Thyroid gland (tissue), 4 donors: ENCODE data around the gene GBP3. TPM values are rescaled to one million over a fixed set of nuclear protein-coding genes. Genes with fewer than 3 reads are reported as not detected.
"Not testable (repeated sequence)": the region's sequence is repeated elsewhere in the genome, so short reads cannot be mapped to it uniquely, and the experiment has no call there.

Experiments
- DNase-seq, 2 donors: peaks; one replicate each; pipeline ENCODE4 v3.0.0-alpha.2; 2019
- H3K27ac ChIP-seq, 3 donors: fragments of 200-600 bp; sonication (generic); 1 replicate in 2 of 3; 2 replicates in 1 of 3; pipeline ENCODE4 v1.5.1; 2016 to 2019; ENCODE audit warnings: mild to moderate bottlenecking in 1 of 3, moderate library complexity in 1 of 3
- H3K27me3 ChIP-seq: fragments of 200-600 bp; sonication (generic); one replicate; pipeline ENCODE4 v1.5.1; 2019
- H3K36me3 ChIP-seq, 2 donors: fragments of 200-600 bp; sonication (generic); one replicate each; pipeline ENCODE4 v1.5.1; 2016 to 2019
- H3K4me1 ChIP-seq, 2 donors: fragments of 200-600 bp; sonication (generic); one replicate each; pipeline ENCODE4 v1.5.1; 2017 to 2019
- H3K4me3 ChIP-seq, 3 donors: fragments of 200-600 bp; sonication (generic); replicated peaks in 1 of 3; 1 replicate in 2 of 3; 2 replicates in 1 of 3; pipeline ENCODE4 v1.5.1; 2016; ENCODE audit warnings: mild to moderate bottlenecking in 1 of 3
- H3K9me3 ChIP-seq: fragments of 200-600 bp; sonication (generic); one replicate; pipeline ENCODE4 v1.5.1; 2017
- POLR2A ChIP-seq, 2 donors: fragments of 450-650 bp; IDR thresholded peaks; one replicate each; pipeline ENCODE4 v1.6.1; 2017; ENCODE audit warnings: antibody characterized with exemption in 2 of 2, mild to moderate bottlenecking in 2 of 2, moderate library complexity in 1 of 2
- WGBS, 2 donors: methylation state at CpG; one replicate each; pipeline ENCODE4 v1.1.5; 2017; 5-methylcytosine and 5-hydroxymethylcytosine counted together
- intact Hi-C: fragments of 100-400 bp; cut with DNase I; formaldehyde crosslinking; loops from one replicate; pipeline ENCODE4 v1.15.1; 2023
- total RNA-seq, 4 donors: library from RNA; depleted of rRNA; stranded (reverse); fragments of >200 nt; gene quantifications; one replicate each; pipeline ENCODE4 v1.2.3, GENCODE V29; 2016
- TF ChIP-seq, protein P1 (sequence below), 6 experiments: fragments of 200-600 bp in 3 of 6; fragments of 450-650 bp in 3 of 6; sonication (generic) in 3 of 6; IDR thresholded peaks; one replicate each; pipeline ENCODE4 v1.5.1; 2016 to 2019; ENCODE audit warnings: antibody characterized with exemption in 6 of 6, mild to moderate bottlenecking in 2 of 6, inconsistent platforms in 1 of 6, moderate library complexity in 1 of 6

GBP3 gene
- total RNA-seq, 4 donors from 2014 or later = 16.0 to 32.6 (median 21.2) TPM

DNA sequence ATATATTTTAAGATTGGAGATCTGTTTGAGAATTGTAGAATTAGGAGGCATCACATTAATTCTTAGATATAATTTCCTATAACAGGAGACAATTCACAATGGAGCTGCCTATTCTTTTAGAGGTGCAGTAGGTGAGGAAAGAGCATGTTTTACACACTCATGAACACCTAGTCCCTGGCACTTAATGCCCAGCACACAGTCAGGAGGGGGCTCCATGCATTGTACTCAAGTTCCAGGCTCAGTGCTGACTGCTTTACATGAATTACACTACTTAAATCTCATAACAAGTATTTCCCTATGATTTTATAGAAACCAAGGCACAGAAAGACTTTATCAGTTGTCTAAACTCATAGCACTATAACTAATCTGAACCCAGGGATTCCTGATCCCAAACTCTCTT is 360 bp upstream of the GBP3 start:
- no peaks in the 10 kb centered on the region for H3K9me3 ChIP-seq
- peaks cover 4 to 6% of the 10 kb centered on the region in 2 donors for H3K4me1 ChIP-seq
- H3K27me3 ChIP-seq = no peaks in the 10 kb centered on the region
- H3K36me3 ChIP-seq = peaks cover 0 to 6% of the 10 kb centered on the region in 2 donors
- peak overlapping the region; percentile 71 to 89 (median 85) for H3K27ac ChIP-seq
- peak overlapping the region in 1 of 3 donors; percentile 28 for H3K4me3 ChIP-seq
- TF ChIP-seq POLR2A (IDR thresholded peaks at IDR 0.05) = no peak
- TF ChIP-seq, protein P1, sequence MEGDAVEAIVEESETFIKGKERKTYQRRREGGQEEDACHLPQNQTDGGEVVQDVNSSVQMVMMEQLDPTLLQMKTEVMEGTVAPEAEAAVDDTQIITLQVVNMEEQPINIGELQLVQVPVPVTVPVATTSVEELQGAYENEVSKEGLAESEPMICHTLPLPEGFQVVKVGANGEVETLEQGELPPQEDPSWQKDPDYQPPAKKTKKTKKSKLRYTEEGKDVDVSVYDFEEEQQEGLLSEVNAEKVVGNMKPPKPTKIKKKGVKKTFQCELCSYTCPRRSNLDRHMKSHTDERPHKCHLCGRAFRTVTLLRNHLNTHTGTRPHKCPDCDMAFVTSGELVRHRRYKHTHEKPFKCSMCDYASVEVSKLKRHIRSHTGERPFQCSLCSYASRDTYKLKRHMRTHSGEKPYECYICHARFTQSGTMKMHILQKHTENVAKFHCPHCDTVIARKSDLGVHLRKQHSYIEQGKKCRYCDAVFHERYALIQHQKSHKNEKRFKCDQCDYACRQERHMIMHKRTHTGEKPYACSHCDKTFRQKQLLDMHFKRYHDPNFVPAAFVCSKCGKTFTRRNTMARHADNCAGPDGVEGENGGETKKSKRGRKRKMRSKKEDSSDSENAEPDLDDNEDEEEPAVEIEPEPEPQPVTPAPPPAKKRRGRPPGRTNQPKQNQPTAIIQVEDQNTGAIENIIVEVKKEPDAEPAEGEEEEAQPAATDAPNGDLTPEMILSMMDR (IDR thresholded peaks at IDR 0.05) = no peak
- no peak for DNase-seq
- intact Hi-C loops = no loop called here

DNA sequence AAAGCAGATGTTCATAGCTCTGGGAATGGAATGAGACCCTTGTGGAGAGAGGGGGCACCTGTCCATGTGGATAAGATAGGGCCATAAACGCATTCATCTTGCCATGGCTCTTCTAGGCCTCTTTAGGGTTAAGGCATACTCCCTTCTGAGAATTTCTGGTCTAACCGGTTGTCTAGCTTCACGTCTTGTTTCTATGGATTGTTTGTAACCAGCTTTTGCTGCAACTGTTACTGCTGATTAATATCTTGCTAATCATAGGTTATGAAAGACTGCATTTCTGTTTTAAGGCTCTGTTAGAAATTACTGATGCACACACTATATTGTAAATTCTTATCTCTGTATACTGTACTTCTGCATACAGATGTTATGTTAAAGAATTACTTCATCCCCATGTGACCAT is 4.3 kb downstream of the GBP3 start:
- H3K9me3 ChIP-seq, DNase-seq, H3K27me3 ChIP-seq, H3K27ac ChIP-seq, H3K4me3 ChIP-seq, H3K36me3 ChIP-seq, H3K4me1 ChIP-seq, intact Hi-C loops: not testable (repeated sequence)
- WGBS, 2 donors = 64 to 76% methylated on average over 3 of the region's 3 CpGs

DNA sequence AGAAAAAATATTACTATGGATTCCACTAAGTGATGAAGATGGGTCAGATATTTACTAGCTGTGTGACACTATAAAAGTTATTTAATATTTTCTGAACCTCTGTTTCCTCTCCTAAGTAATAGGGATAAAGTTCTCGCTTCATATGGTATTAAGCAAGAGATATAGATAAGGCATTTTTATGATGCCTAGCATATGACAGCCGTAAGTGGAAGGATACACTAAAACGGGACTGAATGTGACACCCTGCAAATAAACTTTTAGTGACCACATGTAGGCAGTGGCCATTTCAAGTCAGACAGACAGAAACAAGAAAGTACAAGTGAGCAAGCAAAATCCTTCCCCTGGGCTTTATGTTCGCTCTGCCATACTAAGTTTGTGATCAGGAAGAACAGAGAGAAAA is 14.2 kb downstream of the GBP3 start:
- no peak for DNase-seq
- WGBS, 2 donors = 95 to 96% methylated on average over 4 of the region's 4 CpGs
- H3K36me3 ChIP-seq = peaks cover 5 to 6% of the 10 kb centered on the region in 2 donors
- no peak overlapping the region for H3K27ac ChIP-seq
- no peak for TF ChIP-seq POLR2A (IDR thresholded peaks at IDR 0.05)
- TF ChIP-seq, protein P1 (IDR thresholded peaks at IDR 0.05) = no peak
- no peak overlapping the region for H3K4me3 ChIP-seq
- H3K9me3 ChIP-seq = no peaks in the 10 kb centered on the region
- H3K4me1 ChIP-seq = no peaks in the 10 kb centered on the region
- intact Hi-C loops = no loop called here
- no peaks in the 10 kb centered on the region for H3K27me3 ChIP-seq

DNA sequence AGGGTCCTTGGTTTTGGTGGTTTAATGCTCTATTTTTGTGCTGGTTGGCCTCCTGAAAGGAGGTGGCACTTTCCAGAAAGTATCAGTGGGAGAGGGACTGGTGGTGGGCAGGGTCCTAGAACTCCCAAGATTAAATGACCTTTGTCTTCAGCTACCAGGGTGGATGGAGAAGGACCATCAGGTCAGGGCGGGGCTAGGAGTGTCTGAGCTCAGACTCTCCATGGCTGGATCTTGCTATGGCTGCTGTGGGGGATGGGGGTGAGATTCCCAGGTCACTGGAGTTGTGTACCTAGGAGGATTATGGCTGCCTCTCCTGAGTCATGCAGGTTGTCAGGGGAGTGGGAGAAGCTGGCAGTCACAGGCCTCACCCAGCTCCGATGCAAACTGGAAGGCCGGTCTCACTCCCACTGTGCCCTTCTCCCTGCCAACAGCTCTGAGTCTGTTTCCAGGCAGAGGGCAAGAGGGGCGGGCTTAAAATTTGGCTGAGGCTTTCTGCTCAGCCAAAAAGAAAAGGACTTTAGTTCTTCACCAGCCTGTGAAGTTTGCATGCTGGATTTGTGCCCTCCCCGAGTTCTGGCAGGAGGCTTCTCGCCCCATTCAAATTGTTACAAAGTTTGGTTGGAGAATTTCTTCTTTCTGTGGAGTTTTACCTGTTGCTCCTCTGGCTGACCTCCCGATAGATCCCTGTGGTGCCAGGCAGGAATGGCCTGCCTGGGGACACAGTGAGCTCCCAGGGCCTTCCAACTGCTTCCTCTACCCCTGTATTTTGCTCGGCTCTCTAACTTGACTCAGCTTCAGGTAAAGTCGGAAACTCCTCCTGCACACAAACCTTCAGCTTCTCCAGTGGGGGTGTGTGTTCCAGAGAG is 17.1 kb downstream of the GBP3 start:
- peak overlapping the region; percentile 3 to 56 (median 49) for H3K27ac ChIP-seq
- no peaks in the 10 kb centered on the region for H3K27me3 ChIP-seq
- intact Hi-C loops = no loop called here
- WGBS, 2 donors = 64 to 70% methylated on average over 9 of the region's 9 CpGs
- no peak overlapping the region for H3K4me3 ChIP-seq
- peak; percentile 69 to 73 for DNase-seq
- no peaks in the 10 kb centered on the region for H3K4me1 ChIP-seq
- H3K9me3 ChIP-seq = no peaks in the 10 kb centered on the region
- peaks cover 0 to 2% of the 10 kb centered on the region in 2 donors for H3K36me3 ChIP-seq
- TF ChIP-seq, protein P1 (IDR thresholded peaks at IDR 0.05) = no peak
- TF ChIP-seq POLR2A (IDR thresholded peaks at IDR 0.05) = no peak

DNA sequence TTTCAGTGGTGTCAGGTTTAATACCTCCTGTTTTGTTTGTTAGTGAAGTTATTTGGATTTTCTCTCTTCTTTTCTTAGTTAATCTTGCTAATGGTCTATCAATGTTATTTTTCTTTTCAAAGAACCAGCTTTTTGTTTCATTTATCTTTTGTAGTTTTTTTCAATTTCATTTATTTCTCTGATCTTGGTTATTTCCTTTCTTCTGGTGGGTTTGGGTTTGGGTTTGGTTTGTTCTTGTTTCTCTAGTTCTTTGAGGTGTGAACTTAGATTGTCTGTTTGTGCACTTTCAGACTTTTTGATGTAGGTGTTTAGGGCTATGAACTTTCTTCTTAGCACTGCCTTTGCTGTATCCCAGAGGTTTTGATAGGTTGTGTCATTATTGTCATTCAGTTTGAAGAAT is 20.5 kb downstream of the GBP3 start:
- H3K36me3 ChIP-seq, H3K27me3 ChIP-seq, H3K4me1 ChIP-seq, H3K27ac ChIP-seq, intact Hi-C loops, DNase-seq, H3K9me3 ChIP-seq, H3K4me3 ChIP-seq: not testable (repeated sequence)

DNA sequence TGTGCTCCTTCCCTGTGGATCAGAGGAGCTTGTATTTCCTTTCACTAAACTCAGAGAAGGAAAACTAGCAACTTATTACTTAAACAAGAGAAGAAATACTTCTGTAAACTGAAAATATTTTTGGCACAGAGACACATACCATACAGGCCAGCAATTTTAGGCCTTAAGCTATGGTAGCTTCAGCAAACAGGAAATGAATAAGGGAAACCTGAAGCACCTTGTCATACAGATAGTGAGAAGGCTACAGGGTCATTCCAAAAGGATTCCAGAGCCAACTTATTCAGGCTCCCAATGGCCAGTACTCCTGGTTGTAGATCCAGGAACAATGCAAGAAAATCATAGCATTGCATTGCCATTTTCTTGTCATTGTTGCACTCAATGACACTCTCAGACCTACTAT is 21.2 kb downstream of the GBP3 start:
- no peaks in the 10 kb centered on the region for H3K27me3 ChIP-seq
- H3K36me3 ChIP-seq = no peaks in the 10 kb centered on the region
- no peak for DNase-seq
- TF ChIP-seq, protein P1 (IDR thresholded peaks at IDR 0.05) = no peak
- H3K9me3 ChIP-seq = no peaks in the 10 kb centered on the region
- H3K27ac ChIP-seq = no peak overlapping the region
- H3K4me1 ChIP-seq = peaks cover 0 to 2% of the 10 kb centered on the region in 2 donors
- no peak overlapping the region for H3K4me3 ChIP-seq
- intact Hi-C loops = no loop called here
